Measurements from ENCODE around the gene ERC2.

- TF ChIP-seq CTCF (conservative IDR thresholded peaks at IDR 0.05; ENCODE audit: low read depth, low read length) (no peak), EZH2 (IDR thresholded peaks at IDR 0.05; ENCODE audit: borderline replicate concordance, low read depth, low read length, poor library complexity, severe bottlenecking) (no peak)
Observed at GRCh38 chr3:55735976-55736375, 732.3 kb downstream of the ERC2 start.

Measured in A673 (cell line).